HG02763 (cell line): Measurements from ENCODE around the gene C11orf24.
A peak's percentile ranks its signal among the peaks of the same experiment; 100 is the strongest.

Source experiments
- ATAC-seq: cut with Tn5 transposase; IDR thresholded peaks from one replicate; pipeline ENCODE4 v1.9.1; 2021; ENCODE audit warnings: mild to moderate bottlenecking, moderate library complexity; ENCODE audit not compliant: unreplicated experiment

Gene C11orf24

DNA sequence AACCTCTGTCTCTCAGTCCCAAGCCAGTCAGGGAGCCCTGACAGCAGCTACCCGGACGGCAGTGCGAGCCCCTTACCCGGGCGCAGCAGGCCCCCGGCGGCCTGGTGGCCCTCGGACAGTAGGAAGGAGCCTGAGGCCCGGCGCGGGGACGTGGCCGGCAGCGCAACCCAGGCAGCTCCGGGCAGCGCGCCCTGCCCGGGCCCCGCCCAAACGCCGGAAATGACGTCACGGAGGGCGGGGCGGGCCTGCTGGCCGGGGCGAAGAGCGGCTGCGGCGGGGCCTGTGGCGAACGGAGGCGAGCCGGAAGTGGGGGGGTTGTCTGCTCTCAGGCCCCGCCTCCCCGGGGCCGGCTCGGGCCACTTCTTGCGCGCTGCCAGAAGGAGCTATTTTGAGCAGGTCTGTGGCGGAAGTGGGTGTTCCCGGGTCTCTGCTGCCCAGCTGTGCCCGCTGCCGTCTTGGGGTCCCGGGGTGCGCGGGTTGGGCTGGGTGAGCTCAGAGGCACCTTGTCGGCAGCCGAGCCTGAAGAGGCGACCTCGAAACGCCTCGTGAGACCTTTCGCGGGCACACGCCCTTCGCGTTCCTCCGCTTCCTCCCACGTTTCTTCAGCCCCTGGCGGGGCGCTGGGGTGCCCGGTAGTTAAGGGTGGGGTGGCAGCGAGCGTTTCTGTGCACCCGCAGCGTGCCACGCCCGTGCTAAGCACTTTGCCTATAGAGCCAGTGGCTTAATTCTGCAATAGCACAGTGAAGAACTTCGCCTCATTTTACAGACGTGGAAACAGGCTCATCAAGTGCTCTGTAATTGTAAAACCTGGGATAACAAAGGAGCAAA, at the start of gene C11orf24:
TSS of gene C11orf24 (minus strand) at position 193 of the 828 bp plus-strand sequence. CDS start 8,206 bp downstream, outside the sequence.
- ATAC-seq = peak; percentile 77

DNA sequence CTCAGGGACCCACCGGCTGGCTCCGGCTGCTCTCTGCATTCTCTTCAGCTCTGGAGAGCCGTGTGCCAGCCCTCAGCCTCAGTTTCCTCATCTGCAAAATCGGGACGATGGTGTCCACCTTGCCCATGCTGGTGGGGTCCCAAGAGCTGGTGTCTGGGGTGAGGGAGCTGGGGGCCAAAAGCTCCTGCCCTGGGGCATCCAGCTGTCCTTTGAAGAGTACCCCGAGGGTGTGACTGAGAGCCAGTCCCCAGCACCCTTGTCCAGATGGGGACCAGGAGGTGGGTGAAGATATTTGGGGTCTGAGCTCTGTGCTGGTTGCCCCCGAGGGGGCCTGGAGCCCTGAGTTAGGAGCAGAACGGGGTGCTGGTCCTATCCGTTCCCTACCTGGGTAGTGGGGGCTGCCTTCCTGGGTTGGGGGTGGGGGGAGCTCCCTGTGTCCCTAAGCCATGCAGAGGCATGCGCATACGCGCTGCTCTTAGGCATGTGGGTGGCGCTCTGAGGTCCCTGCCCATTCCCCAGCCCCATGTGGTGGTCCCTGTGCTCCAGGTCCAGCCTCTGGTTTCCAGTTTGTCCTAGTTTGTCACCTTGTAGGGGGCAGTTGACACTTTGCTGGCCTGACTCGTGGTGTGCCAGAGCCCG, 45.5 kb upstream of the C11orf24 start:
- no peak for ATAC-seq

- ATAC-seq = no peak
These were observed 43.6 kb upstream of the C11orf24 start for GRCh38 chr11:68315171-68315920.

DNA sequence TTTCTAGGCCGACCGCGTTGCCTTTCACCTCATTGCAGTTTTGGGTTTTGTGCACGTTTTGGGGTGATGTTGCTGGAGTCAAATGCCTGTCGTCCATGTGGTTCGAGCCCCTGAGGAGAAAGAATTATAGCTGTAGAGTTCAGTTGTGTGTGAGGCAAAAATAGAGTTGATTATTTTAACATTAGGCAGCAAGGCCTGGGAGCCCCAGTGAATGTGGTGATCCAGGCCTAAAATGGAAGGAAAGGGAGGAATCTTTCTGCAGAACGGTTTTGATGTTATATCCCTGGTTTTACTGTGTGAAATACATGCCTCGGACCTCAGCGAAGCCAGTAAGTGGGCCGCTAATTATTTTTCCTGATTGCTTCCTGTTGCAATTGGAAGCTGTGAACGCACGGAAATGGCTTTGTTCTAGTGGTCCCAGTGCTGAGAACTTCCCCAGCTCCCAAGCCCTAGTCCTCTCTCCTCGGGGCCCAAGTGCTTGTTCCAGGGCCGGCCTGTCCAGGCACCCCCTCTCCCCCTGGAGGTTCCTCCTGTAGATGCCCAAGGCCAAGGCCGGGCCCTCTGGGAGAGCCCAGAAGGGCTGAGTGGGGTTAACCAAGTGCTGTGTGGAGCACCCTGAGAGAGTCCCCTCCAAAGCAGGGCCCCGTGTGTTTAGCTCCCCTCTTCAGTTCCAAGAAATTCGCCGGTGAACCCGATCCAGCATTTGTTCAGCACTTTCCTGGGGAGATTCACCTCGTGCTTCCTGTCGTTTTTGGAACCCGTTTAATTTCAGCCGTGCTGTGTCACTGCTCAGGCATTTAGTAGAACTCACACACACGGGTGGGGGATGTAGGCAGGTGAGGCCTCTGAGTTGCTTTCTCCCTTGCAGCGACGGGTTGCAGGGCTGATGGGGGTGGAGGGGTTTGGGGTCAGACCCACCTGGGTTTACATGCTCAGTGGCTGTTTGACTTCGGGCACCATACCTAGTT, 42.7 kb upstream of the C11orf24 start:
- no peak for ATAC-seq

DNA sequence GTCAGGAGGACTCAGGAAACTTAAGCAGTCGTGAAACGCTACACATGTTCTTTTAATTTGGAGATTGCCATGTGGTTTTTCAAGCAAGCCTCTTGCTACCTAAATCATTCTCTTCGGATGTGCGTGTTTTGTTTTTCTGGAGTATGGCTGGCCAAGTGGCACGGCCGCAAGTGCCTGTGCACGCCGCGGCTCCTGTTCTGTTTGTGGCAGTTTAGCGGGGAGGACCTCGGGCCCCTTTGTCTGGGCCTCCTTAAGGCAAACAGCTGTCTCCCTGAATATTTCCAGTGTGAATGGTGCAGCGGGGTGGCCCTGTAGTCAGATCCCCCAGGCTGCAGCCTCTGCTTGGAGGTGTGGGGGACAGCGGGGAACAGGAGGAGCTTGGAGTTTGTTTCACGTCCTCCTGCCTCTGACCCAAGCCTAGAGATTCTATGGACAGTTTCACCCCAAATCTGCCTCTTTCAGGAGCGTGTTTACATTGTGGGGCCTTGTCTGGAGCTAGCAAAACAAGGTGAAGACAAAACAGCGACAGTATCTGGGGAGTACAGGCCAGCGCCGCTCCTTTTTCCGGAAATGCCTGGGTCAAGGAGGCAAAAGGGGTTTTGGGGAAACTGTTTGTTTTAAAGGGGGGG, 41.9 kb upstream of the C11orf24 start:
- no peak for ATAC-seq

DNA sequence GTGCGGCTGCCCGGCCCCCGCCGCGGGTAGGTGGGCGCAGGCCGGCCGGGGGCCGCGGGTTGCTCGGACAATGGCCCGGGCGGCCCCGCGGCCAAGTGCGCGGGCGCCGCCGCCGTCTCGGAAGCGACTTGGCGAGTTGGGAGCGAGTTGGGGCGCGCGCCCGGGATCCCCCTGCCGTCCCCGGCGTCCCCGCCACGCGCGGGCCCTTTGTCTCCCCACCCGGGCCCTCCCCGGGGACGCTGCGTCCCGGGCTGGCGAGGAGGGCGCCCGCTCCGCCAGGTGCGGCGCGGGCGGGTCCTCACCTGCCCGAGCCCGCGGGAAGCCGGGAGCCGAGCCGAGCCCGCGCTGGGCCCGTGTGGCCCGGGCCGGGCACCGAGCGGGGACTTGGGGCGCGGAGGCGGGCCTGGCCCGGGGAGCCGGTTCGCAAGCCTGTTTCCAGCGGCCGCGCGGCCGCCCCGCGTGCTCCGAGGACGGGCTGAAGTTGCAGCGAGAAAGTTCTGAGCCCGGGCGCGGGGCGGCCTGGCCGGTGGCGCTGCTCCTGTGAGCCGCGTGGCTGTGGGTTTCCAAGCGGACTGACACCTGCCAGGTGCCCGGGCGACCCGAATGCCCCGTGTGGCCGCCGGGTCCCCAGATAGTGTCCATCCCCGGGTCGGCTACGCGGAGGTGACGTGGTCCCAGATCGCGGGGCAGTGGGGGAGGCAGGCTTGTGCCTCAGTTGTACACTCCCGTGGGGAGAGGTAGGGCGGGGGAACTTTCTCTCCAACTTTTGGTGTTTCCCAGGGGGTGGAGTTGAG, 41.2 kb upstream of the C11orf24 start:
- peak; percentile 23 for ATAC-seq

- peak; percentile 51 for ATAC-seq
These were observed 40.5 kb upstream of the C11orf24 start, which contains the start of gene LRP5 for GRCh38 chr11:68312117-68312779. Gene LRP5 (plus strand): TSS chr11:68312591. CDS start chr11:68312715, 124 bp downstream.

DNA sequence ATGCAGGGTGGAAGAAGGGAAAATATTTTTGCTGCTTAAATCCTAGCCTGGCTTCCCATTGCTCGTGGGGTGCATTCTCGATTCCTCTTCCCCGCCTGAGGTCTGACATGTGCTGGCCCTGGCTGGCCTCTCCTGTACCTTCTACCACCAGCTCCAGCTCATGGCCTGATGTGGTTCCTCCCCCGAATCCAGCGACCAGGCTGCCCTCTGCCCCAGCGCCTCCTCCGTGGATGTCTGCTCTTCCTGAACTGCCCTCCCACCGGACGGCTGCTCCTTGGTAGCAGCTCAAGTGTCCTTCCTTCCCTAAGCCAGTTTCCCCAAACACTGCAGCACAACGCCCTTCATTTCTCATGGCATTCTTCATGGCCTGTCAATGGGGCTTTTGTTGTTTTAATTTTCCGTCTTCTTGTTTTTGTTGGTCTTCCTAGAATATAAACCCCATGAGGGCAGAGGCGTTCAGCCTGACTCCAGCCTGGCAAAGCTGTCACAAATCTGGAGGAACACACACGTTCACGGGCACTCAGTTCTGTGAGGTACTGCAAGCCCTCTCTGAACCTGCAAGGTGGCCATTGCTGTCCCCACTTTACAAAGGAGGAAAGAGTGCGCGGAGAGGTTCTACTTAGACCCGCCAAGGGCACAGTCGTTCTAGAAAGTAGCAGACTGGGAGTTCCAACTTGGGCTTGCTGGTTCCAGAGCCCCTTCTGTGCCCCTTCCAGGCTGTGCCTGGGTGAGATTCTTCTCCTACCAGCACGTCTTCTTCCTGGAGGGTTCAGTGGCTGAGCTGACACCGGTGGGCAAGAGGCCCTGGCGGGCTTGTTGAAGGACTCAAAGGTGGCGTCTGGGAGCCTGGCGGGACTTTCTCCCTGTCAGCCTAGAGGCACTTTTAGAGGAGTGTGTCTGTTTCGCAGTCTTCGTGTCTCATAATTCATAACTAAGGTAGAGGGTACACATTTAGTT, 39.7 kb upstream of the C11orf24 start:
- ATAC-seq = no peak

DNA sequence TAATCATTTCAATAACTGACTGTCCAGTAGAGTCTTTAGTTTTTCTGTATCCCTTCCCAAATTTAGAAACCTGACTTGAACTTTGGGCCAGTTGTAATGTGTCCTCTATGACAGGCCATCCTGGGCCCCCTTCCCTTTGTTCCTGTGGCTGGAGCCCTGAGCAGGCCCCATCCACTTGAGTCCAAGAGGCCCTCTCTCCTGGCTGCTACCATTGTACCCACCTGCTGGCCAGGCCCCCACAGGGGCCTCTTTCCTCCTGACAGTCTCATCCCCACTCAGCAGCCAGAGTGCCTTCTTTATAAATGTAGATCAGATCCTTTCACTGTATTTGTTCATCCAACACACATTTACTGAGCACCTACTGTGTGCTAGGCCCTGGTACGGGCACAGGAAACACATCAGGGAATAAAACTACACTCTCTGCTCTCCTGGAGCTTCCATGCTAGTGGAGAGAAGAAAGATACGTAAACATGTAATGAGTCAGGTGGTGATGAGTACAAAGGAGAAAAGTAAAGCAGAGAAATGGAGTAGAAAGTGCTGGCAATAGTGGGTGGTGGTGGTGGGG, 37.9 kb upstream of the C11orf24 start:
- no peak for ATAC-seq

DNA sequence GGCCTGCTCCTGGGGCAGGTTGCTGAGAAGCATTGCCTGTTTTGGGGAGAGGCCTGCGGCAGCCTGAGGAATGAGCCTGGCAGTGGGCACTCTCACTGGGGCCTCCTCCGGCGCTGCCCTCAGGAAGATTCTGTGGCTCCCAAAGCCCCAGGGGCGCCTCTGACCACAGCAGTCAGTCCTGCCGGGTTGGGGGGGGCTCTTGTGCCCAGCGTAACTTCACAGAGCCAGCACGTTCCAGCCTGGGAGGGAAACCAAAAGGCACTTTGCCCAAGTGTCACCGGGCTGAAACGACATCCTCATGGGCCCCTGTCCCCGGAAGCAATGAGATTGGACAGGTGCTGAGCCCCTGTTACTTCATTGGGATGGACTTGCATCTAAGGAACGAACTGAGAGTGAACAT, 36.3 kb upstream of the C11orf24 start:
- ATAC-seq = no peak

GRCh38 chr11:68306636-68307035, 34.9 kb upstream of the C11orf24 start:
- ATAC-seq = no peak

DNA sequence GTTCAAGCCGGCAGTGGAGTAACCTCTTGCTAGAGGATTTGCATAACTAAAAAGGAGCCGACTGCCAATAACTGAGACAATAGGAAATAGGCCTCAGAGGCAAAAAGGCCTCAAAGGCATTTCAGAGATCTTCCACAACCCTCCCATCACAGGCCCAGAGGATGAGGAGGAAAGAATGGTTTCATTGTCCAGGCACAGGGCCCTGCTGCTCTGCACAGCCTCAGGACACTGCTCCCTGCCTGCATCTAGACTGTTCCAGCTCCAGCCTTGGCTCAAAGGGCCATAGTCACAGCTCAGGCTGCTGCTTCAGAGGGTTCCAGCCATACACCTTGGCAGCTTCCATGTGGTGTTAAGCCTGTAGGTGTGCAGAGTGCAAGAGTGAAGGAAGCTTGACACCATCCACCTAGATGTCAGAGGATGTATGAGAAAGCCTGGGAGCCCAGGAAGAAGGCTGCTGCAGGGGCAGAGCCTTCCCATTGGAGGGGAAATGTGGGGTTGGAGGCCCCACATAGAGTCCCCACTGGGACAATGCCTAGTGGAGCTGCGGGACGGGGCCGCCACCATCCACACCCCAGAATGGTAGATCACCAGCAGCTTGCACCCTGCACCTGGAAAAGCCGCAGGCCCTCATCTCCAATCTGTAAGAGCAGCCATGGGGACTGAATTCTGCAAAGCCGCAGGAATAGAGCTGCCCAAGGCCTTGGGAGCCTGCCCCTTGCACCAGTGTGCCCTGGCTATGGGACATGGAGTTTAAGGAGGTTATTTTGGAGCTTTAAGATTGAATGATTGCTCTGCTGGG, 32.4 kb upstream of the C11orf24 start:
- no peak for ATAC-seq

- ATAC-seq = no peak
These were observed 31.3 kb upstream of the C11orf24 start for GRCh38 chr11:68303083-68303482.

DNA sequence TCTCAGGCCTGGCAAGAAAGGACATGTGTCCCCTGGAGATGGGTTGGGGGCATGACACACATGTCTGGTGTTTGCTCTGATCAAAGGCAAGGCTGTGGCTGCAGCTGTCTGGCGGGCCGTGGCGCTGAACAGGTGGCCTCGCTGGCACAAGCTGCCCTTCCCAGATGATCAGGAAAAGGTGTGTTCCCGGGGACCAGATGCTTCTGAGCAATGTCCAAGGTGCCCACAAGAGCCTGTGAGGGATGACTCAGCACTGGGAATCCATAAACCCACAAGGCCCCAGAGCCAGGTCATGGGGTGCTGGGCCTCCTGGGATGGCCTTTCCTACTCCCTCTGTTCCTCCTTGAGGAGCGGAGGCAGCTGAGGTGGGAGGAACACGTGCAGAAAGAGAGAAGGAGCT, 30.9 kb upstream of the C11orf24 start:
- ATAC-seq = no peak

GRCh38 chr11:68302256-68302655, 30.5 kb upstream of the C11orf24 start:
- ATAC-seq = no peak

DNA sequence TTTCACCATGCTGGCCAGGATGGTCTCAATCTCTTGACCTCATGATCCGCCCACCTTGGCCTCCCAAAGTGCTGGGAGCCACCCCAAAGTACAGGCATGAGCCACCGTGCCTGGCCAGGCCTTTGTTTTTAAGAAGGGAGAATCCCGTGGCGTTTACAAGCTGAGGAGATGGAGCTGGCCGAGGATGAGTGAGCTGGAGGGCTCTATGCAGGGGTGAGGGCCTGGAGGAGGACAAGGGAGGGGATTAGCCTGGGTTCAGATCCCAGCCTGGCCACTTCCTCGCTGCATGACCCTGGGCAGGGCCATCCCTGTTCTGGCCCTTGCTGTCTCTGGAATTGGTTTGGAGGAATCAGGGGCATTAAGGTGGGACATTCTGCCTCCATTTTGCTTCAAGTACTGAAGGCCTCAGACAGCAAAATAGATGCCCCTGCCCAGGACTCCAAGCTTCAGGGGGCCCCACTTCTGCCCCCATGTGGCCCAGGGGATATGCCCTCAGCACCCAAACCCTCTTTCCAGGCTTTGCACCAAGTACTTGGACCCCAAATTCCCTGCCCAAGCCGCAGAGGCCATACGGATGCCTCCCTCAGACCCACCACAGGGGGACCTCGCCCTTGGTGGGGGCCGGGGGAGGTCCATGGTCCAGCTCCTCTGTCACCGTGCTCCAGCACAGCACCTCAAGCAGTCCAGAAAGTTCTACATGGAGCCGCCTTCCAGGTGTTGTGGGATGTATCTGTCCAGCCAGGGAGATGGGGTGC, 28.5 kb upstream of the C11orf24 start:
- ATAC-seq = no peak
